ENCODE data around the gene FOXI1.

FOXI1 gene

DNA sequence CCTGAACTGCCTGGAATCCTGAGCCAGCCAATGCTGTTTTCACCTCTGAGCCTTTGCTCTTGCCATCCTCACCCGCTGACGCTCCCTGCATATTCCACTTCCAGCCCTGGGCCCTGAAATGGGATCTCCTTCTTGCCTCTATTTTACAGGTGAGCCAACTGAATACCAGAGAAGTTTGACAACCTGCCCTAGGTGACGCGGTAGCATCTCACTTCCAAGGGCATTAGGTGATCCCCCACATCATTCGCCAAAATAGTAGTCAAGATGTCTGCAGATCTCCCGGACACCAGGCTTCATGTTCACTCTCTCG is 43.5 kb downstream of the FOXI1 start:
- H3K79me2 ChIP-seq (ENCODE audit: insufficient read depth, low read depth), result no peaks in the 10 kb centered on the region
- no peak overlapping the region for H2AFZ ChIP-seq (ENCODE audit: low read depth)
- no peaks in the 10 kb centered on the region for H3K36me3 ChIP-seq (ENCODE audit: insufficient read depth)
- H3K27me3 ChIP-seq (ENCODE audit: insufficient read depth, low read depth), result no peaks in the 10 kb centered on the region
- H4K20me1 ChIP-seq (ENCODE audit: insufficient read depth), result no peaks in the 10 kb centered on the region
- no peak overlapping the region for H3K4me3 ChIP-seq (IDR thresholded peaks at IDR 0.05; ENCODE audit: insufficient read depth, low read depth, low read length)
- H3K4me1 ChIP-seq (ENCODE audit: low read depth, poor library complexity, severe bottlenecking), result no peaks in the 10 kb centered on the region
- no peak overlapping the region for H3K9ac ChIP-seq
- H3K27ac ChIP-seq, result no peak overlapping the region
- TF ChIP-seq CTCF (conservative IDR thresholded peaks at IDR 0.05; ENCODE audit: low read depth, low read length), result no peak
- H3K4me2 ChIP-seq, result no peak overlapping the region

GRCh38 chr5:170150713-170151096 is 45.0 kb downstream of the FOXI1 start:
- H3K79me2 ChIP-seq (ENCODE audit: insufficient read depth, low read depth), result no peaks in the 10 kb centered on the region
- H3K4me2 ChIP-seq, result no peak overlapping the region
- H4K20me1 ChIP-seq (ENCODE audit: insufficient read depth), result no peaks in the 10 kb centered on the region
- TF ChIP-seq CTCF (conservative IDR thresholded peaks at IDR 0.05; ENCODE audit: low read depth, low read length), result no peak
- H3K27me3 ChIP-seq (ENCODE audit: insufficient read depth, low read depth), result no peaks in the 10 kb centered on the region
- H3K36me3 ChIP-seq (ENCODE audit: insufficient read depth), result no peaks in the 10 kb centered on the region
- H3K9ac ChIP-seq, result no peak overlapping the region
- no peak overlapping the region for H3K27ac ChIP-seq
- no peaks in the 10 kb centered on the region for H3K4me1 ChIP-seq (ENCODE audit: low read depth, poor library complexity, severe bottlenecking)
- H3K4me3 ChIP-seq (IDR thresholded peaks at IDR 0.05; ENCODE audit: insufficient read depth, low read depth, low read length), result no peak overlapping the region
- no peak overlapping the region for H2AFZ ChIP-seq (ENCODE audit: low read depth)

GRCh38 chr5:170151097-170151831 is 45.6 kb downstream of the FOXI1 start:
- no peaks in the 10 kb centered on the region for H3K4me1 ChIP-seq (ENCODE audit: low read depth, poor library complexity, severe bottlenecking)
- no peak overlapping the region for H3K9ac ChIP-seq
- no peak overlapping the region for H2AFZ ChIP-seq (ENCODE audit: low read depth)
- no peak overlapping the region for H3K4me3 ChIP-seq (IDR thresholded peaks at IDR 0.05; ENCODE audit: insufficient read depth, low read depth, low read length)
- TF ChIP-seq CTCF (conservative IDR thresholded peaks at IDR 0.05; ENCODE audit: low read depth, low read length), result no peak
- no peaks in the 10 kb centered on the region for H3K36me3 ChIP-seq (ENCODE audit: insufficient read depth)
- no peaks in the 10 kb centered on the region for H3K27me3 ChIP-seq (ENCODE audit: insufficient read depth, low read depth)
- no peaks in the 10 kb centered on the region for H4K20me1 ChIP-seq (ENCODE audit: insufficient read depth)
- no peak overlapping the region for H3K4me2 ChIP-seq
- H3K27ac ChIP-seq, result no peak overlapping the region
- H3K79me2 ChIP-seq (ENCODE audit: insufficient read depth, low read depth), result no peaks in the 10 kb centered on the region

- H3K4me3 ChIP-seq (IDR thresholded peaks at IDR 0.05; ENCODE audit: insufficient read depth, low read depth, low read length), result no peak overlapping the region
- no peaks in the 10 kb centered on the region for H3K79me2 ChIP-seq (ENCODE audit: insufficient read depth, low read depth)
- TF ChIP-seq CTCF (conservative IDR thresholded peaks at IDR 0.05; ENCODE audit: low read depth, low read length), result no peak
- no peaks in the 10 kb centered on the region for H3K27me3 ChIP-seq (ENCODE audit: insufficient read depth, low read depth)
- H3K9ac ChIP-seq, result no peak overlapping the region
- no peaks in the 10 kb centered on the region for H3K4me1 ChIP-seq (ENCODE audit: low read depth, poor library complexity, severe bottlenecking)
- no peak overlapping the region for H3K4me2 ChIP-seq
- H3K27ac ChIP-seq, result no peak overlapping the region
- H2AFZ ChIP-seq (ENCODE audit: low read depth), result no peak overlapping the region
- no peaks in the 10 kb centered on the region for H4K20me1 ChIP-seq (ENCODE audit: insufficient read depth)
- no peaks in the 10 kb centered on the region for H3K36me3 ChIP-seq (ENCODE audit: insufficient read depth)
Observed at GRCh38 chr5:170152767-170153166, 47.1 kb downstream of the FOXI1 start.

Data from KMS-11 (cell line).